Colonic mucosa (tissue), 4 donors: ENCODE results near the gene SMAD3. TPM values are rescaled to one million over a fixed set of nuclear protein-coding genes. Genes with fewer than 3 reads are reported as not detected.

Experiments
- DNase-seq: peaks from one replicate; pipeline ENCODE4 v3.0.0-alpha.2; 2020
- H3K27ac ChIP-seq: fragments of 200-600 bp; one replicate; pipeline ENCODE4 v1.8.0; 2021
- H3K27me3 ChIP-seq: fragments of 200-600 bp; one replicate; pipeline ENCODE4 v1.8.0; 2021
- H3K36me3 ChIP-seq: fragments of 200-600 bp; one replicate; pipeline ENCODE4 v1.8.0; 2021
- H3K4me1 ChIP-seq: fragments of 200-600 bp; one replicate; pipeline ENCODE4 v1.8.0; 2021; ENCODE audit warnings: mild to moderate bottlenecking
- H3K4me3 ChIP-seq: fragments of 200-600 bp; one replicate; pipeline ENCODE4 v1.8.0; 2021
- H3K9ac ChIP-seq, 2 donors: one replicate each; pipeline ENCODE4 v1.7.0; 2013; ENCODE audit warnings: control low read depth in 2 of 2, low read depth in 2 of 2, low read length in 2 of 2
- H3K9me3 ChIP-seq: fragments of 200-600 bp; one replicate; pipeline ENCODE4 v1.8.0; 2021
- intact Hi-C: fragments of 100-400 bp; cut with DNase I; formaldehyde crosslinking; loops from one replicate; pipeline ENCODE4 v1.14.1; 2022
- total RNA-seq, 2 donors: library from RNA; stranded (reverse); fragmentation: NEBNext Ultra II Directional in 1 of 2; extraction: Animal tissue kit (Norgen Biotek cat#: 25700) in 1 of 2; gene quantifications; one replicate each; pipeline ENCODE4 v1.2.1, GENCODE V29; 2021
- TF ChIP-seq, protein P1 (sequence below): fragments of 200-600 bp; IDR thresholded peaks from one replicate; pipeline ENCODE4 v1.8.0; 2022; ENCODE audit warnings: antibody characterized with exemption, mild to moderate bottlenecking
- donor health status: healthy.
- donor health status: DM: no; HTN: no; CAD: no.
- donor health status: DM: no; HTN: no; CAD: no.

SMAD3 gene
- total RNA-seq, 2 donors from 2014 or later, result 38.6 to 62.1 TPM

DNA sequence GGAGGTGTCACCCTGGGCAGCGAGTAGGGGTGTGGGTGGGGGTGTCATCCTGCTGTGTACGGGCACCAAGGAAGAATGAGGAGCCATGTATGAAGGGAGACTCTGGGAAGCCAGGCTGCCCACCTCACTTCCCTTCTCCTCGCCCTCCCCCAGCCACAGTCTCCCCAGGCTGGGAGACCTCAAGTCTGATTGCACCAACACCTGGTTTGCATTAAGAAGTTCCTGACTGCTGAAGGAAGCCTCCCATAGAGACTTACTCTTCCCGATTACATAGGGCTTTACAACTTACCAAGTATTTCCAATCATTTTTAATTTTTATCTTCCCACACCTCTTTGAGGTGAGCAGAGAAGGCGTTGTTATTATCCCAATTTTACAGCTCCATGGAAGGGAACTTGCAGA, 29.5 kb upstream of the SMAD3 start:
- no peak for DNase-seq
- peaks cover 5% of the 10 kb centered on the region for H3K4me1 ChIP-seq
- H3K27me3 ChIP-seq, result no peaks in the 10 kb centered on the region
- H3K4me3 ChIP-seq, result no peak overlapping the region
- TF ChIP-seq, protein P1, sequence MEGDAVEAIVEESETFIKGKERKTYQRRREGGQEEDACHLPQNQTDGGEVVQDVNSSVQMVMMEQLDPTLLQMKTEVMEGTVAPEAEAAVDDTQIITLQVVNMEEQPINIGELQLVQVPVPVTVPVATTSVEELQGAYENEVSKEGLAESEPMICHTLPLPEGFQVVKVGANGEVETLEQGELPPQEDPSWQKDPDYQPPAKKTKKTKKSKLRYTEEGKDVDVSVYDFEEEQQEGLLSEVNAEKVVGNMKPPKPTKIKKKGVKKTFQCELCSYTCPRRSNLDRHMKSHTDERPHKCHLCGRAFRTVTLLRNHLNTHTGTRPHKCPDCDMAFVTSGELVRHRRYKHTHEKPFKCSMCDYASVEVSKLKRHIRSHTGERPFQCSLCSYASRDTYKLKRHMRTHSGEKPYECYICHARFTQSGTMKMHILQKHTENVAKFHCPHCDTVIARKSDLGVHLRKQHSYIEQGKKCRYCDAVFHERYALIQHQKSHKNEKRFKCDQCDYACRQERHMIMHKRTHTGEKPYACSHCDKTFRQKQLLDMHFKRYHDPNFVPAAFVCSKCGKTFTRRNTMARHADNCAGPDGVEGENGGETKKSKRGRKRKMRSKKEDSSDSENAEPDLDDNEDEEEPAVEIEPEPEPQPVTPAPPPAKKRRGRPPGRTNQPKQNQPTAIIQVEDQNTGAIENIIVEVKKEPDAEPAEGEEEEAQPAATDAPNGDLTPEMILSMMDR, result no peak
- no peak overlapping the region for H3K9ac ChIP-seq
- no peak overlapping the region for H3K27ac ChIP-seq
- intact Hi-C loops, result no loop called here
- H3K36me3 ChIP-seq, result no peaks in the 10 kb centered on the region
- H3K9me3 ChIP-seq, result no peaks in the 10 kb centered on the region

DNA sequence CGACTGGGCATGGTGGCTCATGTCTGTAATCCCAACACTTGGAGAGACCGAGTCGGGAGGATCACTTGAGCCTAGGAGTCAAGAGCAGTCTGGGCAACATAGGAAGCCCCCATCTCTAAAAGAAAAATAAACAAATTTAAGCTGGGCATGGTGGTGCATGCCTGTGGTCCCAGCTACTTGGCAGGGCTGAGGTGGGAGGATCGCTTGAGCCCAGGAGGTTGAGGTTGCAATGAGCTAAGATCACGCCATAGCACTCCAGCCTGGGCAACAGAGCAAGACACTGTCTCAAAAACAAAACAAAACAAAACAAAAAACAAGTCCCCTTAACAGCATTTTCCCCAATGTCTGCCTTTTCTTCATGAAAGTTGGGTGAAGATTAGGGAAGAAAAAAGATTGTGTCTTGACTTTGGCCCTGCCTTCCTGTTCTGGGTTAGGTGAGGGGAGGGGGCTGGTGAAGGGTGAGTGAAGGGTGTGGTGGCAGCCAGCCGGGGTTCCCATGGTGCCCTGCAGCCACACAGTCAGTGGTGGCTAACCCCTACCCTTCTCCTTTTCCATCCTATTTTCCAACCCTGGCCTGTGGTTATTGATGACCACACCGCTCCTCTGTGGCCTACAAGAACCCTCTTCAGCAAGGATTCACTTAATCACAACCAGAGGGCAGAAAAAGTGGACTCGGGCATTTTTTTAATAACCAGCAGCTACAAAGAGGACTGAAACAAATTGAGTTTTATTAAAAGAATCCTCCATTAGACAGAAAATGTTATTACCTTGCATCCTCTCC, 28.4 kb upstream of the SMAD3 start:
- no peak overlapping the region for H3K27ac ChIP-seq
- no peaks in the 10 kb centered on the region for H3K9me3 ChIP-seq
- no peaks in the 10 kb centered on the region for H3K36me3 ChIP-seq
- no peak for DNase-seq
- H3K4me3 ChIP-seq, result no peak overlapping the region
- no peaks in the 10 kb centered on the region for H3K27me3 ChIP-seq
- TF ChIP-seq, protein P1, result no peak
- peaks cover 5% of the 10 kb centered on the region for H3K4me1 ChIP-seq
- intact Hi-C loops, result no loop called here
- H3K9ac ChIP-seq, result no peak overlapping the region

DNA sequence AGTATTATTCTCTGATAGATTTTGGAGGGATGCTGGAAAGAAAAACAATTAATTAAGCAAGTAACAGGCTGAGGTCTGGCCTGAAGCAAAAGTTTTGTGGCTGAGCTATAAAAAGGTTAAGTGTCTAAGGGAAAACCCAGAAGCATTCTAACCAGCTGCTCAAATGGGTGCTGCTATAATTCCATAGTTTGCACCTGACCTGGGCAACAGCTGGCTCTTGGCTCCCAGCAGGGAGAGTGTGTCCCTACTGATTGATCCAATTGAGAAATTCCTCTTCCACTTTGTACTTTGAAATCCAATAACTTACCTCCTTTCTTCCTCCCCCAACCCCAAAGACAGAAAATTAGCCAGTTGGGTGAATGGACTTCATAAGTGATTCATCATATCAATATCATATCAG, 27.7 kb upstream of the SMAD3 start:
- TF ChIP-seq, protein P1, result no peak
- no peak overlapping the region for H3K9ac ChIP-seq
- intact Hi-C loops, result no loop called here

DNA sequence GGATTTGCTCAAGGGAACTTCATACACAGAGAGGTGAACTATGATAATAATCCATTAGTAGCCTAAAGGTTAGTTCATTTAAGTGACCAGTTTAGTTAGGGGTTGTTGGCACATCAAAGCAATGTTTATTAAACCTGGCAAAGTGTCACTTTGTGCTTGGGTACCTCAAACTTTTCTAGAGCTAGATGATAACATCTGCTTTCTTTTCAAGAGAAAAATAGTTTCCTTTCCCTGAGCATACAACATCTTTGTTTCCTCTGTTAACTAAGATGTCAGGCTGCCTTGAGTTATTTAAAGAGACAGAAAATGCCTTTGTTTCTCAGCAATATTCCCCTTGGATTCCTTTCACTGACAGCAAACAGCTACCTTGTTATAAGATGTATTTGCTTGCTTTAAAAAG, 26.7 kb upstream of the SMAD3 start:
- Histone ChIP-seq H3K9me3 (no peaks in the 10 kb centered on the region), H3K4me1 (no peaks in the 10 kb centered on the region), H3K27ac (no peak overlapping the region), H3K9ac (no peak overlapping the region), H3K4me3 (no peak overlapping the region), H3K27me3 (no peaks in the 10 kb centered on the region), H3K36me3 (no peaks in the 10 kb centered on the region)
- DNase-seq, result no peak
- TF ChIP-seq, protein P1, result no peak
- intact Hi-C loops, result no loop called here

More for the DNA sequence above, 27.7 kb upstream of the SMAD3 start:
- H3K4me3 ChIP-seq, result no peak overlapping the region
- H3K27ac ChIP-seq, result no peak overlapping the region
- DNase-seq, result no peak
- H3K4me1 ChIP-seq, result peaks cover 5% of the 10 kb centered on the region
- no peaks in the 10 kb centered on the region for H3K36me3 ChIP-seq
- no peaks in the 10 kb centered on the region for H3K9me3 ChIP-seq
- H3K27me3 ChIP-seq, result no peaks in the 10 kb centered on the region

DNA sequence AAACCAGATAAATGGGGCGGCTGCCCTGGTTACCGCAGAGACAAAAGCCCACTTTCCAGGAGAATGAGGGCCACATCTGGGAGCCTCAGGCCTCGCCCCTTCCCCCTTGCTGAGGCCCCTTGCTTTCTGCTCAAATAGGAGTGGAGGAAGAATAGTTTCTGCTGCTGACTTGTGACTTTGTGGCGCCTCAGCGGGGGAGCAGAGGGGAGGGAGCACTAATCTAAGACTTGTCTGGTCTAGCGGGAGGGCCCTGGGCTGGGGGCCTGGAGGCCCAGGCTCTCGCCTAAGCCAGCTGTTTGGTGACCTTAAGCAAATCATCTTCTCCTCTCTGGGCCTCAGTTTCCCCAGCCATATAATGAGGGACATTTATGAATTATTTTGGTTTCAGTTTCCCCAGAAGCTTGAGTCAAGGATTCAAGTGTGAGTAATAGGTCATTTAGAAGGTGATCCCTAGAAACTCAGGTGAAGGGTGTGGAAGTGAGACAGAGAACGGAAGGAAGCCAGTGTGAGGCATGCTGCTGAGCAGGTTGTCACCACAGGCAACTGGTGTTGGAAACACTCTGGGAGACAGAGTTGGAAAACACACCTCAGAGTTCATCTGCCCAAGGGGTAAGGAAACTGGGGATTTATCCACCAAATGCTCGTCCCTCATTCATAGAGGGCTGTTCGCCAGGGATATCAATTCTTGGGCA, 25.9 kb upstream of the SMAD3 start:
- Histone ChIP-seq H3K4me1 (no peaks in the 10 kb centered on the region), H3K27ac (no peak overlapping the region), H3K27me3 (no peaks in the 10 kb centered on the region), H3K4me3 (no peak overlapping the region), H3K9ac (no peak overlapping the region), H3K9me3 (no peaks in the 10 kb centered on the region), H3K36me3 (no peaks in the 10 kb centered on the region)
- intact Hi-C loops, result no loop called here
- DNase-seq, result no peak
- TF ChIP-seq, protein P1, result no peak
